HL-60/S4 treated with phorbol 12-myristate 13-acetate at 8.2 ng/mL for 4 days and 3 days (cell line): ENCODE results near the gene CRIP2.

Experiments used
- in situ Hi-C: fragments of 300-500 bp; cut with MboI; formaldehyde crosslinking; loops from 2 replicates; pipeline ENCODE4 v1.15.0; 2022; ENCODE audit warnings: low sequenced_read_pairs

Gene CRIP2

GRCh38 chr14:105442834-105443233 lies 31.8 kb upstream of the CRIP2 start:
- in situ Hi-C loops: no loop called here

GRCh38 chr14:105444859-105445258 lies 29.8 kb upstream of the CRIP2 start:
- in situ Hi-C loops: no loop called here

DNA sequence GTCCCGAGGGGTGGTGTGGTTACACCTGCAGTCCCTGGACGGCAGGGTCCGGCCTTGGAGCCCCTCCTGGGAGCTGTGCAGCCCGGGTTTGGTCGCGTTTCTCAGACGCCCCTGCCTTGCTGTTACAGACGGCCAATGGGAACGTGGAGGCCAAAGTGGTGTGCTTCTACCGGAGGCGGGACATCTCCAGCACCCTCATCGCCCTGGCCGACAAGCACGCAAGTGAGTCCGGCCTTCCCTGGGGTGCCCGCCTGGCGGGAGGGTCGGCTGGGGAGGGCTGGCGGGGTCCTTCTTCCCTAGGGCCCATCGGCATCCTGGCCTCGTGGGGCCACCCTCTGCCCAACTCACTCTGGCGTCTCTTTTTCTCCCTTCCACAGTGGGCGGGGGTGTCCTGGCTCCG lies 29.3 kb upstream of the CRIP2 start:
- in situ Hi-C loops: no loop called here

DNA sequence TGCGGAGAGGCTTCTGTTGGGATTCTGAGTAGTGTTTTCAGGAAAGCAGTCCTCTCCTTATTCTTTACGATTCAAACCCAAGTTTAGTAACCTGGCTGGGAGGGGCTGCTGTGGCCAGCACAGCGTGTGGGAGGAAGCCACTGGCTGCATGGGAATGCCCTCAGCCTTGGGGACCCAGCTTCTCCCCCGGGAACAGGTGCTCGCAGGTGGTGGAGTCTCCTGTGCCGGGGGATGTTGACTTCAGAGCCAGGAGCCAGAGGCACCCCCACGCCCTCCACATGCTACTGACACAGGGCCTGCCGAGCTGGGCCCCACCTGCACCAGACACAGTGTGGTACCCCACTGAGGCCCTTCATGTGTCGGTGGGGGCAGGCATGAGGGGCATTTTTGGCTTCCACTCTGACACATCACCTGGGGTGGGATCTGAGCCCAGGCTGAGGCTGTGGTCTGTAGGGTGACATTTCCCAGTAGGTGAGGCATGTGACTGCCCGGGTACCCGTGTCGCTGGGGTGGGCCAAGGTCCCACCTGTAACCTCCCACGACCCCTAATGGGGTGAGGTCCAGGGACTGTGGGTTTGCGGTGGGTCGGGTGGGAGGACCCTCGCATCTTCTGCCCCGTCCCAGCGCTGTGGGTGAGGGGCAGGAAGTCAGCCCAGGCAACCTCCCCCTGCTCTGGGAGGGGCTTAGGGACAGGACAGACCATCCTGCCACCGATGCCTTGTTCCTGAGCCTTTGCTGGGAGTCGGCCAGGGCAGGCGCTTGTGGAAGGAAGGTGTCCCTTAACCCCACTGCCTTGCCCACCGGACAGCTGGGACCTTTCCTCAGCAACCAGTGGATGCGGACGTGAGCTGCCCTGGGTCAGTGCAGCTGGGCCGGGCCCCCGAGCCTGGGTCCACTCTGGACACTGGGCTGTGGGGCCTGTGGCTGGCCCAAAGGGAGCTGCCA lies 28.4 kb upstream of the CRIP2 start:
- in situ Hi-C loops: no loop called here

DNA sequence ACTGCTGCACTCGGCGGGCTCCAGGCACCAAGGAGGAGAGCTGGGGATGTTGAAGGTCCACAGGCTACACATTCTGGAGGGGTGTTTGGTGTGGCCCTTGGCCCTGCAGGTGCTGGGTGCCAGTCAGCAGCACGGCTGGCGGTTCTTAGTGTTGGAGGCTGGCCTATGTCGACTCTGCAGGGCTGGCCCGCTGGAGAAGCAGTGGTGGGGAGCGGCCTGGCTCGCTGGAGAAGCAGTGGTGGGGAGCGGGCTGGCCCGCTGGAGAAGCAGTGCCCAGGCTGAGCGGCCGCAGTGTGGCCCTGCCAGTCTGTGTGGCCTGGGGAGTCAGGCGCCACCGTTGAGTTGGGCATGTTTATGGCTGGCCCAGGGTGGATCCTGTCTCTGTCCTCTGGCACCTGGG lies 27.6 kb upstream of the CRIP2 start:
- in situ Hi-C loops: no loop called here

DNA sequence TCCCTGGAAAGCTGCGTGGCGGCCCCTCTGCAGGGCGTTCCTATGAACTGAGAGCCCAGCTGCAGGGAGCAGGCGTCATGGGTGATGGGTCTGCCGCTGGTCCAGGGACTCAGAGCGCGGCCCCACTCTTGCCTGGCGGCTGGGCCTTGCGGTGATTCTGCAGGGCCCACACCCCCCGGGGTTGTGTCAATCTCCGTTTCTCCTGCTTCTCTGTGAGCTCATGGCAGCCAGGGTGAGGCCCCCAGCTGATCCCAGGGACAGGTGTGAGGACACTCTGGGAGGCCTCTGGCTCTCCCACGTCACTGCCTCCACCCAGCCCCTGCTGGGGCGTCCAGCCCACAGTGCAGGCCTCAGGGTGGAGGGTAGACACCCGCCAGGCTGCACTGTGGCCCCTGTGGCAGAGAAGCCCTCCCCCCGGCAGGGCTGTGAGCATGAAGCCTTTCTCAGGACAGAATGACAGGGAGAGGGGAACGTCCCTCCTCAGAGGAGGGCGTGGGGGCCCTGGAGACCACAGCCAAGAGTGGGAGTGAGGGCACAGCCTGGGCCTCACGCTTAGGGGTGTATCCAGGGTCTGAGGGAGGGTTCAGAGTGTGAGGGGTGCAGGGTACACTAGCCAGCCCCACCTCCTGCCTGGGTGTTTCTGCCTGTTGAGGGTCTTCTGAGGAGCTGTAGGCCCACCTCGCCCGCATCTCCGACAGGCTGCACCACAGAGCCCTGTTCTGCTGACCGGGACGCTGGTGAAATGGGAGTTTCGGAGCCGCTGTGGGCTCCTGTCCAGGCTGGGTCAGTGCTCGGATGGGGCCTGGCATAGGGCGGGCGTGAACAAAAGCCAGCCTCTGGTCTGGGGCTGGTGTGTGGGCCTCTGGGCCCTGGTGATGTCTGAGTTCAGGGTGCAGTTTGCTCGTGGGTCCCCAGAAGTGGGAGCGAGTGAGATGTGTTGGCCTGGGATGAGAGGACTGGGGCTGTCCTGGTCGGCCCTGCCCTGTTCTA lies 26.7 kb upstream of the CRIP2 start:
- in situ Hi-C loops: no loop called here

DNA sequence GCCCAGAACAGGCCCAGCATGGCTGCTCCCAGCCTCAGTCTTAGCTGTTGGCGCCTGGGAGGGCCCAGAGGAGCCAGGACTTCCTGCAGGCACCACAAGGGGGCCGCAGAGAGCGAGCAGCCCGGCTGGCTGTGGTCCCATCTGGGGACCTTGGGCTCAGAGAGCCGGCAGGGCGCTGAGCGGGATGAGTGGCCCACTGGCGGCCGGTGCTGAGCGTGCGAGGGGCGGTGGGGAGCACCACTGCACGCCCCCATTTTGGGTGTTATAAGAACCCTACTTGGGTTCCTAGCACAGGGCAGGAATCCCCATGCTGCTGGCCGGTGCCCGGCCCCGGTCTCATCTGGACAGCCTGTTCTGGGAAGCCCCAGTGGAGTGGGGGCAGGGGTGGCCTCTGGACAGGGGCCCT lies 25.9 kb upstream of the CRIP2 start:
- in situ Hi-C loops: no loop called here

GRCh38 chr14:105449276-105450122 lies 25.1 kb upstream of the CRIP2 start:
- in situ Hi-C loops: no loop called here

DNA sequence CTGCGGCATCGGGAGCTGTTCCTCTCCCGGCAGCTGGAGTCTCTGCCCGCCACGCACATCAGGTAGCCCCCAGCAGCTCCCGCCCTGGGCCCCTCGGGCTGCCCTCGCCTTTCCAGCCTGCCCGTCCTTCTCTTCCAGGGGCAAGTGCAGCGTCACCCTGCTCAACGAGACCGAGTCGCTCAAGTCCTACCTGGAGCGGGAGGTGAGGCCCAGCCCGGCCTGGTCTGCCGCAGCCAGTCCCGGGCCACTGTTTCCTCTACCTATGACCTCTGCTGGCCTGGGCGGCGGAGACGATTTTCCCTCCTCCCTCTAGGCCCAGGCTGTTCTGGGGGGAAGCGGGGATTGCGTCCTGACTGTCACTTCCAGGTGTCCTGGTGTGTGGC lies 24.5 kb upstream of the CRIP2 start:
- in situ Hi-C loops: no loop called here

DNA sequence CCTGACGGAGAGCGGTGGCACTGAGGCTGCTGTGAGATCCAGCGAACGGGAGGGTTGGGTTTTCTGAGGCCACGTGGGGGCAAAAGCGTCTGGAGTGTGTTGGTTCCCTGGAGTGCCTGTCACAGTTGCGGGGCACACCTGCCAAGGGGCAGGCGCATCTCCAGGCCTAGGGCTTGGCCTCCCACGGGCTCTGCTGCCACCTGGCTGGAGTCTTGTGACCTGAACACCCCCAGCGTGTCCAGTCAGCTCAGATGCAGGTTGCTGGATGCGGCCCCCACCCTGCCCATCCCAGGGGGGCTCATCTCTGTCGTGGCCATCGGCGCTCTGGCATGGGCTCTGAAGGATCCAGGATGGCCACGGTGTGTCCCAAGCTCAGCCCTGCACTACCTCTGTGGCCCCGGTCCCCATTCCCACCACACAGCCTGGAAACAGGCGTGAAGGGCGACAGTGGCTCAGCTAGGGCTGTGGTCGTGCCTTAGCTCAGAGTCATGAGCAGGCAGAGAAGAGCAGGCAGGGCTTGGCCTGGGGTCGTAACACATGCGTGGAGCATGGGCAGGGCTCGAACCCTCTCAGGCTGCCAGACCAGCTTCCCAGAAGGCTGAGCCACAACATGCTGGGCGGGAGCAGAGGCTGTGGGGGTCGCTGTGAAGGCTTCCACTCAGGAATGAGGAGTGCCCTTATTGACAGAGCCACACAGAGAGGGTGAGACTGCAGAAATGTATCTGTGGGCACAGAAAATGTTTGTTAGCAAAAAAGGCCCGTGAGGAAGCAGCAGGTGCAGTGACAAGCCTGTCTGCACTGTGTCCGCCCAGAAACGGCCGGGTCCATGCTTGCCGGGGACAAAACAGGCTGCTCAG lies 23.5 kb upstream of the CRIP2 start:
- in situ Hi-C loops: no loop called here

DNA sequence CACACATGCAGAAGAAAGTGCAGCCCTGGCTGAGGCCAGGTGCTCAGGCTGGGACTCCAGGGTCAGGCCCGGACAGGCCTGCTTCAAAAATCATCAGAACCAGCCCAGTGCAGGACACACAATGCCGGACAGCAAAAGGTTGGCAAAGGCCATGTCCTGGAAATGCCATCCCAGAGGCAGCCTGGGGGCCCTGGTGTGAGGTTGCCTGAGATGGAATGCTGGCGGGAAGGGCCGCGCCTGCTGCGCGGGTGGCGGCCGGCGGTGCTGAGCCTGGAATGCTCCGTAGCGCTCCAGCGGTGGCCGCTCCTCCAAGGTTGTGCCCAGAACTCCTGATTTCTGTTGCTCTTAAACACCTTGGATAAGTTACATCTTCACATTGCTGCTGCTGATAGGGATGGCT lies 21.7 kb upstream of the CRIP2 start:
- in situ Hi-C loops: no loop called here

DNA sequence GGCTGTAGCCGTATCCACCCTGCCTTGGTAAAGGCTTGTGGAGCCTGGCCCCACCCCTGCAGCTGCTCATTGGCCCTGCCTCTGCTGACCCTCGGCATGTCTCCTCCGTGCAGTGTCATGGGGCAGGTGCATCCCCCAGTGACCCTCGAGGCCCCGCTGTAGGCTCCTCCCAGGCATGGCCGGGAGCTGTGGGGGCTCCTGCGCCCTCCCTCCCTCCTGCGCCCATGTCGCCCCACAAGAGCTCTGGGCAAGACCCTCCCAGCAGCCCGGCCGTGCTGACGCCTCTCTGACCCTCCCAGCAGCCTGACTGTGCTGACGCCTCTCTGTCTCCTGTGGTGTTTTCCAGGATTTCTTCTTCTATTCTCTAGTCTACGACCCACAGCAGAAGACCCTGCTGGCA lies 20.8 kb upstream of the CRIP2 start:
- in situ Hi-C loops: no loop called here

GRCh38 chr14:105455086-105455640 lies 19.5 kb upstream of the CRIP2 start:
- in situ Hi-C loops: no loop called here

- in situ Hi-C loops: no loop called here
Observed at GRCh38 chr14:105455766-105456660, 18.6 kb upstream of the CRIP2 start.

DNA sequence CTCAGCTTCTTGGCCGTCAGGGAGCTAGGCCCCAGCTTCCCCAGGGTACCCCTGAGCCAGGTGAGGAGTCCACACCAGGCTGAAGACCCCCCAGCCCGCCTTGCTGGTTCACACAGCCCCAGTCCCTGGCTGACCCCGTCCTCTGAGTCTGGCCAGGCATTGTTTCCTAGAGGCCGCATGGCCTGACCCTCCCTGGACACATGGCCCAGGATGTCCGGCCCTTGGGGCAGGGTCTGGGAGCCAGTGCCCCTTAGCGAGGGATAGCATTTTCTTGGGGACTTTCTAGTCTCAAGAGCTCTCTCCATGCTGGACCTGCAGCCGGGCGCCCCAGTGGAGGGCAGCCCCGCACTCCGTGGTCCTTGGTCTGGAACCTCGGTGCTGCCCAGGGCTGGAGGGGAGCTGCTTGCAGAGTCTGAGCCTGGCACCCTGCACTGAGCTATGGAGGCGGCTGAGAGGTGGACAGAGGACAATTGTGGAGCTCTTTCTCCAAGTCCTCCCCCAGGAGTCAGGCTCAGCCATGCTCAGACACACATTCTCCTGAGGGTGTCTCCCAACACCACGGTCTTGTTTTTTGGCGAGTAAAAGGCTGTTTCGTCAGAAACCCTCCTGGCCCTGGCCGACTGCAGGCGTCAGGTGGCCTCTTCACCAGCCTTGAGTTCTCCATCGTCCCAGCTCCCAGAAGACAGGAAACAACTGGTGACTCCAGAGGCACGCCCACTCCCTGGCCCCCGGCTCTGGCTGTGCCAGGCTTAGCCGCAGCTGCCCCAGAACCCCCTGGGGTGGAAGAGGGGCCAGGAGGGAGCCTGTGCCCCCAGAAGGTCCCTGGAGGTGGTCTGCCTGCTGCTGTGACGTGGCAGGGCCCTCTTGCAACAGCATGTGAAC lies 17.6 kb upstream of the CRIP2 start:
- in situ Hi-C loops: no loop called here

DNA sequence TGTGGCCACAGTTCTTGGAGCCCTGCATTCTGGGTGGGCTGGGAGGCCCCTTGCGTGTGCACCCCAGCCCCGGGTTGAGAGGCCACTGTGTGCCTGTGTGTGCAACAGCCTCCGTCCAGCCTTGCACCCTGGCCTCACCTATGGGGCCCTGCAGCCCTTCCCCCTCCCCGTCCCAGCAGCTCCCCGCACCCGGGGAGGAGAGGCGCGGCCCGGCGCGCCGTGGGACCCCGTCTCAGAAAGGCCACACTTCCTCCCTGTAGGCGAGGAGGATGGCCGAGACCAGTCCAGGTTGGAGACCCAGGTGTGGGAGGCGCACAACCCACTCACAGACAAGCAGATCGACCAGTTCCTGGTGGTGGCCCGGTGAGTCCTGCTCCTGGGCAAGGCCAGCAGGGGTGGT lies 16.6 kb upstream of the CRIP2 start:
- in situ Hi-C loops: no loop called here

DNA sequence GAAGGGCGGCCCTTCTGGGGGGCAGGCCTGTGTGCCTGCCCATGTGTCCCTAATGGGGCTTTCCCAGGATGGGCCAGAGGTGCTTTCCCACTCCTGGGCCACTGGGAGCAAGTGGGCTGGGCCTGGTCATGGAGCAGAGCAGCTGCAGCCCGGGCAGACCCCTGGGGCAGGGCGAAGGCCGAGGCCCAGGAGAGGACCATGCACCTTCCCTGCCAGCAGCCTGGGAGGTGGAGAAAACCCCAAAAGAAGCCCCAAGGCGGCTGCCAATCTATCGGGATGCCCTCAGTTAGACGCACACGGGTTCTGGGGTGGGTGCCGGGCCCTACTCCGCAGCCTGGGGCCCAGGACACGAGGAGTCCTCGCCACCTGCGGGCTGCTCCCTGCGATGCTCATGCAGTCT lies 16.1 kb upstream of the CRIP2 start:
- in situ Hi-C loops: no loop called here

DNA sequence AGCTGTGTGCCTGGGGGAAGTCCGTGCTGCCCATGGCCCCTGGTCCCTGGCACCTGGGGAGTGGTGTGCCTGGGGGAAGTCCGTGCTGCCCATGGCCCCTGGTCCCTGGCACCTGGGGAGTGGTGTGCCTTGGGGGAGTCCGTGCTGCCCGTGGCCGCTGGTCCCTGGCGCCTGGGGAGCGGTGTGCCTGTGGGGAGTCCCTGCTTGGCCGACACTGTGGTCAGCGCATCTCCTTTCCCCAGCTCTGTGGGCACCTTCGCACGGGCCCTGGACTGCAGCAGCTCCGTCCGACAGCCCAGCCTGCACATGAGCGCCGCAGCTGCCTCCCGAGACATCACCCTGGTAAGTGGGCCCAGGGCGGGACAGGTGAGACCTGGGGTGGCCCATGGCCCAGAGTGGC lies 14.5 kb upstream of the CRIP2 start:
- in situ Hi-C loops: no loop called here
